ENCODE data around the gene FBXW8. TPM values are rescaled to one million over a fixed set of nuclear protein-coding genes. Genes with fewer than 3 reads are reported as not detected.

FBXW8 gene
- total RNA-seq, 2 experiments from 2014 or later: 12.0 to 14.1 TPM

- Mint-ChIP-seq H3K27me3 (no peaks in the 10 kb centered on the region), H3K27ac (no peak overlapping the region), H3K4me1 (no peaks in the 10 kb centered on the region), H3K4me3 (no peak overlapping the region), H3K9me3 (peaks cover 5% of the 10 kb centered on the region), H3K36me3 (peaks cover 42% of the 10 kb centered on the region)
- POLR2A ChIA-PET: no interaction called here
- DNase-seq (no peak), ATAC-seq (ENCODE audit: low read depth) (no peak)
These were observed 100.1 kb downstream of the FBXW8 start for GRCh38 chr12:117010693-117011451.

DNA sequence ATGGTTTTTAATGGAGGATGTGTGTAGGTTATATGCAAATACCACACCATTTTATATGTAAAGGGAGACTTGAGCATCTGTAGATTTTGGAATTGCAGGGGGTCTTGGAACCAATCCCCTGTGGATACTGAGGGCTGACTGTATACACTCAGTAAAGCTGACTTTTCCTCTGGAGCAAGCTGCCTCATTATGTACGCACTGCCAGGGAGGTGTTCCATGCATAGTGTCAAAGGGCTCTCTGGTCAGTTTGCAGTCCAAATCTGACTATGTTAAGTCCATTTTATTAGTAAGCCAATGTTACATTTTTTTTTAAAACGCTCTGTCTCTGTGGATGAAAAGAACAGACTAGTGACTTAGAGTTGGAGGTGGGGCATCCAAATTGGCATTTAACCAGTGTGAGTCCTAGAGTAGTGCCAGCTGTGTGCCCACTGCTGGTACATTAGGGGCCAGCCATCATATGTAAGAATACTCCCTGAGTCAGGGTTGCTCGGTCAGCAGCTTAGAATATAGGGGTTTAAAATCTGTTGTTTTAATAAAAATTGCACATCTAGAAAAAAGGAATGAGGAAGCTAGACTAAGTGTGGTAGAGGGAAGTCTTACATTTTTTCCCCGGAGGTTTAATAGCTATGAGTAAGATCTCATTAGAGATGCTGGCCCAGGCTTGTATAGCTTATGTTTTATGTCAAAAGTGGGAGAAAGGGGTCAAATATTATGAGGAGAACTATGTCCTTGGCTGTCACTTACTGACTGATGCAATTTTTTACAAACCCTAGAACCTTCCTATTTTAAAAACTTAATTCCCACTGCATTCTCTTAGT, 101.4 kb downstream of the FBXW8 start:
- ATAC-seq (ENCODE audit: low read depth) (no peak), DNase-seq (no peak)
- Mint-ChIP-seq H3K9me3 (peaks cover 5% of the 10 kb centered on the region), H3K27me3 (no peaks in the 10 kb centered on the region), H3K4me3 (no peak overlapping the region), H3K4me1 (no peaks in the 10 kb centered on the region), H3K27ac (no peak overlapping the region), H3K36me3 (peaks cover 50% of the 10 kb centered on the region)
- POLR2A ChIA-PET: no interaction called here

DNA sequence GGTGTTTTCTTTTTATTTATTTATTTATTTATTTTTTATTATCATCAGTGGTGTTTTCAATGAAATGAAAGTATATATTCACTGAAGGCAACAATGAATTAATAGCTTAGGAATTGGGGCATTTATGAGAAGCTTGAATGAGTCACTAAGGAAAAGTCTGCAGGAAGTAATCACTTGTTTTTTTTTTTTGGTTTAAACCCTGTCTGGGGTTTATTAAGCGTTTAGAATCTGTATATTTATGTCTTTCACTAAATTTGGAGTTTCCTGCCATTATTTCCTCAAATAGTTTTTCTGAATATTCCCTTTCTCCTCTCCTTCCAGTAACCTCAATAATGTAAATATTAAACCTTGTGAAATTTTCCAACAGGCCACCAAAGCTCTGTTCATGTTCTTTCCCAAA, 103.0 kb downstream of the FBXW8 start:
- Mint-ChIP-seq H3K4me3 (no peak overlapping the region), H3K36me3 (peaks cover 50% of the 10 kb centered on the region), H3K27me3 (no peaks in the 10 kb centered on the region), H3K4me1 (no peaks in the 10 kb centered on the region), H3K9me3 (peaks cover 5% of the 10 kb centered on the region), H3K27ac (no peak overlapping the region)
- DNase-seq (no peak), ATAC-seq (ENCODE audit: low read depth) (no peak)
- POLR2A ChIA-PET: interaction anchor here (0.6 kb wide), 1 partner anchor 119 kb away, joined by 3 read pairs; no protein-coding TSS in a partner anchor

DNA sequence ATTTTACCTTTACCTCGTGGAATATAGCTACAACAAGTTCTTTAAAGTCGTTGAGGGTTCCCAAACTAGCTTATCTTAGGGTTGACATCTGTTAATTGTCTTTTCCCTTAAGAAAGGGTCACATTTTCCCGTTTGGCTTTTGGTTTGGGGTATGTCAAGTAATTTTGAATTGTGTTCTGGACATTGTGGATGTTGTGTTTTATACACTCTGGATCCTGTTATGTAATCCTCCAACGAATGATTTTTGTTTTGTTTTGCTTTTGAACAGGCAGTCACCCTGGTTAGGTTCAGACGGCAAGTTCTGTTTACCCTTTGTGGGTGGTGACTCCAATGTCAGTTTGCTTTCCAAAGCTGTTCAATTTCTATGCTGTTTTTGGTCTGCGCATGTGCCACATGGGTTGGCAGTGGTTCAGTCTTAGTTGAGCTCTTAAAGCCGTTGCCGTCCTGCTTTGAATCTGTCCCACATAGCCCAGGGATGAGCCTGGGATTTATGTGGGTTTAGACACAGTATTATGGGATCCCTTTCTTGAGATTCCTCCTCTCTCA, 103.7 kb downstream of the FBXW8 start:
- ATAC-seq (ENCODE audit: low read depth): no peak
- Mint-ChIP-seq H3K27me3 (no peaks in the 10 kb centered on the region), H3K4me1 (no peaks in the 10 kb centered on the region)

GRCh38 chr12:117015811-117016210, 105.1 kb downstream of the FBXW8 start:
- peaks cover 51% of the 10 kb centered on the region for H3K36me3 Mint-ChIP-seq
- ATAC-seq (ENCODE audit: low read depth) (no peak), DNase-seq (no peak)
- POLR2A ChIA-PET: no interaction called here
- H3K4me3 Mint-ChIP-seq: no peak overlapping the region
- peaks cover 5% of the 10 kb centered on the region for H3K9me3 Mint-ChIP-seq
- no peak overlapping the region for H3K27ac Mint-ChIP-seq
- H3K27me3 Mint-ChIP-seq: no peaks in the 10 kb centered on the region
- H3K4me1 Mint-ChIP-seq: no peaks in the 10 kb centered on the region

More for the DNA sequence above, 103.7 kb downstream of the FBXW8 start:
- Mint-ChIP-seq H3K9me3 (peaks cover 5% of the 10 kb centered on the region), H3K36me3 (peaks cover 54% of the 10 kb centered on the region), H3K27ac (no peak overlapping the region), H3K4me3 (no peak overlapping the region)
- DNase-seq: no peak
- POLR2A ChIA-PET: interaction anchor here (0.6 kb wide), 1 partner anchor 118 kb away, joined by 3 read pairs; no protein-coding TSS in a partner anchor

- no peak for ATAC-seq (ENCODE audit: low read depth)
- no peak for DNase-seq
- no peaks in the 10 kb centered on the region for H3K4me1 Mint-ChIP-seq
- no peak overlapping the region for H3K4me3 Mint-ChIP-seq
- H3K36me3 Mint-ChIP-seq: peaks cover 45% of the 10 kb centered on the region
- H3K27ac Mint-ChIP-seq: no peak overlapping the region
- peaks cover 5% of the 10 kb centered on the region for H3K9me3 Mint-ChIP-seq
- no peaks in the 10 kb centered on the region for H3K27me3 Mint-ChIP-seq
- POLR2A ChIA-PET: no interaction called here
These were observed 107.1 kb downstream of the FBXW8 start for GRCh38 chr12:117017807-117018206.

GRCh38 chr12:117018276-117018675, 107.5 kb downstream of the FBXW8 start:
- H3K9me3 Mint-ChIP-seq: peaks cover 5% of the 10 kb centered on the region
- no peaks in the 10 kb centered on the region for H3K4me1 Mint-ChIP-seq
- no peak overlapping the region for H3K4me3 Mint-ChIP-seq
- DNase-seq (no peak), ATAC-seq (ENCODE audit: low read depth) (no peak)
- H3K27ac Mint-ChIP-seq: no peak overlapping the region
- peaks cover 40% of the 10 kb centered on the region for H3K36me3 Mint-ChIP-seq
- H3K27me3 Mint-ChIP-seq: no peaks in the 10 kb centered on the region
- POLR2A ChIA-PET: no interaction called here

- ATAC-seq (ENCODE audit: low read depth) (no peak), DNase-seq (no peak)
- POLR2A ChIA-PET: no interaction called here
- Mint-ChIP-seq H3K27ac (no peak overlapping the region), H3K36me3 (peaks cover 39% of the 10 kb centered on the region), H3K4me1 (no peaks in the 10 kb centered on the region), H3K9me3 (peaks cover 5% of the 10 kb centered on the region), H3K27me3 (no peaks in the 10 kb centered on the region), H3K4me3 (no peak overlapping the region)
These were observed 107.9 kb downstream of the FBXW8 start for GRCh38 chr12:117018685-117019084.

DNA sequence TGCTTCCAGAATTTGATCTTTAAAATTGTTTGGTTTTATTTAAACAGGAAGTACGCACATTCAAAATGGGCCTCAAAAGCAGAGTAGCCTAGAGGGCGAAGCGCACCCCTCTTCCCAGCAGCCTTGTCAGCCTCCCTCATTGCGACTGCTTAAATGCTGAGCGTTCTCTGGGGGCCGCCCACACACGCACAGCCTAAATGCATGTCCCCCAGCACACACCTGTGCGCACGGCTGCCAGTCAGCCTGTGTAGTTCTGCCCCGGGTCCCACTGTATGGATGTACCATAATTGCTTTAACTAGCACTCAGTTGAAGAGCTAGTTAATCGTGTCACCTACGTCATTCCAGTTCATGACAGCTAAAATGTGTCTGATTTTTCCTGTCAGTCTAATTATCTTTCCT, 109.1 kb downstream of the FBXW8 start:
- Mint-ChIP-seq H3K27me3 (no peaks in the 10 kb centered on the region), H3K4me1 (no peaks in the 10 kb centered on the region), H3K9me3 (no peaks in the 10 kb centered on the region), H3K27ac (no peak overlapping the region), H3K36me3 (peaks cover 28% of the 10 kb centered on the region), H3K4me3 (no peak overlapping the region)
- ATAC-seq (ENCODE audit: low read depth) (no peak), DNase-seq (no peak)
- POLR2A ChIA-PET: no interaction called here

- DNase-seq: no peak
- Mint-ChIP-seq H3K4me3 (no peak overlapping the region), H3K27me3 (no peaks in the 10 kb centered on the region), H3K27ac (no peak overlapping the region), H3K4me1 (peaks cover 2% of the 10 kb centered on the region), H3K9me3 (no peaks in the 10 kb centered on the region), H3K36me3 (peaks cover 20% of the 10 kb centered on the region)
- POLR2A ChIA-PET: no interaction called here
- ATAC-seq (ENCODE audit: low read depth): no peak
These were observed 109.9 kb downstream of the FBXW8 start for GRCh38 chr12:117020536-117021220.

- Mint-ChIP-seq H3K9me3 (no peaks in the 10 kb centered on the region), H3K27ac (no peak overlapping the region), H3K4me1 (peaks cover 7% of the 10 kb centered on the region), H3K27me3 (no peaks in the 10 kb centered on the region), H3K4me3 (no peak overlapping the region), H3K36me3 (peaks cover 8% of the 10 kb centered on the region)
- ATAC-seq (ENCODE audit: low read depth) (no peak), DNase-seq (no peak)
- POLR2A ChIA-PET: no interaction called here
These were observed 111.7 kb downstream of the FBXW8 start for GRCh38 chr12:117022465-117022864.

- Mint-ChIP-seq H3K27me3 (no peaks in the 10 kb centered on the region), H3K36me3 (peaks cover 4% of the 10 kb centered on the region), H3K4me3 (no peak overlapping the region), H3K4me1 (peaks cover 7% of the 10 kb centered on the region), H3K9me3 (no peaks in the 10 kb centered on the region), H3K27ac (no peak overlapping the region)
- no peak for DNase-seq
- POLR2A ChIA-PET: no interaction called here
- no peak for ATAC-seq (ENCODE audit: low read depth)
These were observed 113.5 kb downstream of the FBXW8 start for GRCh38 chr12:117023998-117024960.

All from activated naive CD8-positive, alpha-beta T cell treated with anti-CD3 and anti-CD28 coated beads, Interleukin-2, amount 10 ng/mL, durations not matched to agents 7 days and 5 days (primary cell).